IMR-90 (cell line): ENCODE results near the gene FAM193B. TPM values are rescaled to one million over a fixed set of nuclear protein-coding genes. Genes with fewer than 3 reads are reported as not detected.
"Not testable (repeated sequence)": the region's sequence is repeated elsewhere in the genome, so short reads cannot be mapped to it uniquely, and the experiment has no call there.

Experiments
- ATAC-seq: fragments of 200-7000 bp; cut with Tn5 transposase; 2 replicates; pipeline ENCODE4 v1.9.1; 2020; ENCODE audit warnings: low read depth, mild to moderate bottlenecking, moderate library complexity
- BruUV-seq: library from RNA; stranded (reverse); fragments of 400-500 nt; replicated peaks from 2 replicates; lab custom pipeline; 2021; lab: Mats Ljungman, UMichigan
- CTCF ChIA-PET: fragments of 300-600 bp; formaldehyde crosslinking; extraction: SDS; loops from one replicate; lab custom pipeline; 2021; ENCODE audit warnings: antibody characterized with exemption; lab: Yijun Ruan, JAX
- POLR2A ChIA-PET: fragments of 300-600 bp; sonication (Branson Sonifier 250); formaldehyde crosslinking; loops from one replicate; lab custom pipeline; 2022; ENCODE audit warnings: antibody characterized with exemption; ENCODE audit not compliant: unreplicated experiment; lab: Charles Lee
- DNase-seq: peaks from one replicate; pipeline ENCODE4 v3.0.0; 2013
- H2AFZ ChIP-seq: replicated peaks from 2 replicates; pipeline ENCODE3; 2013; ENCODE audit warnings: low read length, mild to moderate bottlenecking; ENCODE audit not compliant: poor library complexity
- H2AK5ac ChIP-seq: 2 replicates; pipeline ENCODE4 v1.6.1; 2013; ENCODE audit warnings: low read depth, low read length, inconsistent platforms
- H2AK9ac ChIP-seq: replicated peaks from 2 replicates; pipeline ENCODE3; 2013; ENCODE audit warnings: mild to moderate bottlenecking, low read depth, low read length, moderate library complexity; ENCODE audit not compliant: poor library complexity
- H2BK120ac ChIP-seq: 2 replicates; pipeline ENCODE4 v1.6.1; 2013; ENCODE audit warnings: low read depth, low read length, inconsistent platforms
- H2BK15ac ChIP-seq: 3 replicates; pipeline ENCODE4 v1.6.1; 2013; ENCODE audit warnings: low read depth, low read length, inconsistent platforms
- H2BK20ac ChIP-seq: 2 replicates; pipeline ENCODE4 v1.6.1; 2013; ENCODE audit warnings: low read depth, mild to moderate bottlenecking, inconsistent platforms, low read length, moderate library complexity
- H2BK5ac ChIP-seq: 2 replicates; pipeline ENCODE4 v1.6.1; 2013; ENCODE audit warnings: mild to moderate bottlenecking, low read depth, low read length, inconsistent platforms; ENCODE audit not compliant: poor library complexity, severe bottlenecking
- H3K14ac ChIP-seq: replicated peaks from 2 replicates; pipeline ENCODE4 v1.6.1; 2013; ENCODE audit warnings: low read depth, low read length, inconsistent platforms
- H3K18ac ChIP-seq: 2 replicates; pipeline ENCODE4 v1.6.1; 2013; ENCODE audit warnings: low read depth, low read length, control low read depth
- H3K23ac ChIP-seq: 2 replicates; pipeline ENCODE4 v1.6.1; 2013; ENCODE audit warnings: low read depth, low read length, inconsistent platforms
- H3K27ac ChIP-seq: 2 replicates; pipeline ENCODE4 v1.5.1; 2013; ENCODE audit warnings: mild to moderate bottlenecking, control low read depth, low read length; ENCODE audit not compliant: insufficient read depth
- H3K27me3 ChIP-seq: 2 replicates; pipeline ENCODE4 v1.6.1; 2013; ENCODE audit warnings: low read length; ENCODE audit not compliant: control insufficient read depth, insufficient read depth
- H3K36me3 ChIP-seq: 2 replicates; pipeline ENCODE4 v1.6.1; 2013; ENCODE audit warnings: low read length, mixed read lengths; ENCODE audit not compliant: control insufficient read depth, insufficient read depth
- H3K4ac ChIP-seq: 2 replicates; pipeline ENCODE4 v1.6.1; 2013; ENCODE audit warnings: low read depth, low read length, inconsistent platforms
- H3K4me1 ChIP-seq: 2 replicates; pipeline ENCODE4 v1.6.1; 2013; ENCODE audit warnings: low read length, mixed read lengths; ENCODE audit not compliant: control insufficient read depth, insufficient read depth
- H3K4me2 ChIP-seq: 2 replicates; pipeline ENCODE4 v1.6.1; 2013; ENCODE audit warnings: low read depth, mild to moderate bottlenecking, control low read depth, low read length, moderate library complexity
- H3K4me3 ChIP-seq: 2 replicates; pipeline ENCODE4 v1.5.1; 2013; ENCODE audit warnings: low read depth, mild to moderate bottlenecking, control low read depth, low read length, moderate library complexity; ENCODE audit not compliant: insufficient read depth
- H3K56ac ChIP-seq: 2 replicates; pipeline ENCODE4 v1.6.1; 2013; ENCODE audit warnings: low read length, inconsistent platforms; ENCODE audit not compliant: insufficient read depth; ENCODE audit errors: extremely low read depth
- H3K79me1 ChIP-seq, 2 experiments: 2 replicates each; pipeline ENCODE4 v1.6.1; 2013; ENCODE audit warnings: low read length in 2 of 2, inconsistent platforms in 1 of 2, low read depth in 1 of 2
- H3K9ac ChIP-seq: 2 replicates; pipeline ENCODE4 v1.6.1; 2013; ENCODE audit warnings: low read depth, low read length, control low read depth
- H3K9me1 ChIP-seq: 2 replicates; pipeline ENCODE4 v1.6.1; 2013; ENCODE audit warnings: low read length, inconsistent platforms; ENCODE audit not compliant: insufficient read depth
- H3K9me3 ChIP-seq: 2 replicates; pipeline ENCODE4 v1.6.1; 2013; ENCODE audit warnings: low read length; ENCODE audit not compliant: control insufficient read depth, insufficient read depth
- H4K20me1 ChIP-seq: 2 replicates; pipeline ENCODE4 v1.6.1; 2013; ENCODE audit warnings: low read length, inconsistent platforms; ENCODE audit not compliant: insufficient read depth
- H4K5ac ChIP-seq: 2 replicates; pipeline ENCODE4 v1.6.1; 2013; ENCODE audit warnings: mild to moderate bottlenecking, low read depth, low read length, control low read depth
- H4K8ac ChIP-seq, 2 experiments: 2 replicates each; pipeline ENCODE4 v1.6.1; 2013; ENCODE audit warnings: low read depth in 2 of 2, low read length in 2 of 2, control low read depth in 1 of 2, inconsistent platforms in 1 of 2
- H4K91ac ChIP-seq: 2 replicates; pipeline ENCODE4 v1.6.1; 2013; ENCODE audit warnings: low read depth, low read length, inconsistent platforms; ENCODE audit not compliant: insufficient read depth
- WGBS, 2 experiments: methylation state at CpG; one replicate each; pipeline versions ENCODE4 v1.1.5 to v1.1.7; 2013; ENCODE audit warnings: missing lambda C conversion rate in 2 of 2; ENCODE audit not compliant: insufficient read length in 1 of 2; ENCODE audit errors: extremely low coverage in 2 of 2; 5-methylcytosine and 5-hydroxymethylcytosine counted together
- dilution Hi-C: fragments of 300-500 bp; cut with HindIII; formaldehyde crosslinking; loops from one replicate; pipeline ENCODE4 v1.14.3; 2018; ENCODE audit warnings: low sequenced_read_pairs; ENCODE audit not compliant: unreplicated experiment
- in situ Hi-C: fragments of 300-500 bp; cut with MboI; formaldehyde crosslinking; loops from 3 replicates; pipeline ENCODE4 v1.14.3; 2019; ENCODE audit warnings: low sequenced_read_pairs, inconsistent platforms, mixed read lengths
- intact Hi-C: fragments of 100-400 bp; cut with micrococcal nuclease; formaldehyde crosslinking; loops from 2 replicates; pipeline ENCODE4 v1.10.0; 2022
- polyA plus RNA-seq, 3 experiments: library from polyadenylated mRNA; depleted of rRNA; stranded (reverse); fragments of >200 nt; gene quantifications; 2 replicates each; pipeline ENCODE4 v1.2.3, GENCODE V29; 2012; ENCODE audit warnings: low replicate concordance in 1 of 3
- total RNA-seq: library from RNA; depleted of rRNA; stranded (reverse); fragments of >200 nt; gene quantifications from 2 replicates; pipeline ENCODE4 v1.2.3, GENCODE V29; 2012

Gene FAM193B
- total and polyA plus RNA-seq, 2 of the 4 experiments (the other 2 are of a cell fraction) = 9.5 to 52.2 TPM

GRCh38 chr5:177534433-177534832, 19.9 kb downstream of the FAM193B start:
- H3K27me3 ChIP-seq, intact Hi-C loops, H3K4ac ChIP-seq, H3K18ac ChIP-seq, H2AK5ac ChIP-seq, H4K8ac ChIP-seq, H4K91ac ChIP-seq, POLR2A ChIA-PET, H3K27ac ChIP-seq, H3K4me3 ChIP-seq, DNase-seq, H4K5ac ChIP-seq, H2AFZ ChIP-seq, H2AK9ac ChIP-seq, dilution Hi-C loops, H2BK20ac ChIP-seq, H3K56ac ChIP-seq, H3K4me2 ChIP-seq, H2BK120ac ChIP-seq, H3K9me3 ChIP-seq, in situ Hi-C loops, H3K9ac ChIP-seq, H2BK5ac ChIP-seq, H3K14ac ChIP-seq, H2BK15ac ChIP-seq, BruUV-seq, ATAC-seq, H3K23ac ChIP-seq: not testable (repeated sequence)
- Histone ChIP-seq H4K20me1 (peaks cover 32% of the 10 kb centered on the region), H3K36me3 (peaks cover 75% of the 10 kb centered on the region), H3K9me1 (peaks cover 23% of the 10 kb centered on the region), H3K79me1 (peaks cover 50 to 78% of the 10 kb centered on the region in 2 experiments), H3K4me1 (peaks cover 24% of the 10 kb centered on the region)
- WGBS, 2 experiments = no CpG with 5 or more reads among the region's 7 CpGs
- CTCF ChIA-PET = interaction anchor here (0.6 kb wide), 1 partner anchor 13 kb away, joined by 3 read pairs; no protein-coding TSS in a partner anchor
